ENCODE data around the gene BICC1. TPM values are rescaled to one million over a fixed set of nuclear protein-coding genes. Genes with fewer than 3 reads are reported as not detected.

The BICC1 gene
- total RNA-seq, 1 experiment from 2014 or later: 0.57 TPM

- H4K20me1 ChIP-seq (ENCODE audit: control insufficient read depth, insufficient read depth, insufficient read length): no peaks in the 10 kb centered on the region
- H3K27ac Mint-ChIP-seq: no peak overlapping the region
- no peaks in the 10 kb centered on the region for H3K4me1 ChIP-seq (ENCODE audit: insufficient read depth, low read length)
- no peak overlapping the region for H3K4me2 ChIP-seq (ENCODE audit: insufficient read depth, insufficient read length, low read length)
- H4K5ac ChIP-seq (ENCODE audit: insufficient read length, low read depth, low read length): no peak overlapping the region
- no peaks in the 10 kb centered on the region for H3K36me3 Mint-ChIP-seq (ENCODE audit: insufficient read depth in 1 of 3, low read depth in 3 of 3)
- H2BK120ac ChIP-seq (ENCODE audit: low read depth, low read length, poor library complexity, severe bottlenecking): no peak overlapping the region
- no peak overlapping the region for H2BK15ac ChIP-seq (ENCODE audit: low read depth, low read length)
- TF ChIP-seq, protein P1, sequence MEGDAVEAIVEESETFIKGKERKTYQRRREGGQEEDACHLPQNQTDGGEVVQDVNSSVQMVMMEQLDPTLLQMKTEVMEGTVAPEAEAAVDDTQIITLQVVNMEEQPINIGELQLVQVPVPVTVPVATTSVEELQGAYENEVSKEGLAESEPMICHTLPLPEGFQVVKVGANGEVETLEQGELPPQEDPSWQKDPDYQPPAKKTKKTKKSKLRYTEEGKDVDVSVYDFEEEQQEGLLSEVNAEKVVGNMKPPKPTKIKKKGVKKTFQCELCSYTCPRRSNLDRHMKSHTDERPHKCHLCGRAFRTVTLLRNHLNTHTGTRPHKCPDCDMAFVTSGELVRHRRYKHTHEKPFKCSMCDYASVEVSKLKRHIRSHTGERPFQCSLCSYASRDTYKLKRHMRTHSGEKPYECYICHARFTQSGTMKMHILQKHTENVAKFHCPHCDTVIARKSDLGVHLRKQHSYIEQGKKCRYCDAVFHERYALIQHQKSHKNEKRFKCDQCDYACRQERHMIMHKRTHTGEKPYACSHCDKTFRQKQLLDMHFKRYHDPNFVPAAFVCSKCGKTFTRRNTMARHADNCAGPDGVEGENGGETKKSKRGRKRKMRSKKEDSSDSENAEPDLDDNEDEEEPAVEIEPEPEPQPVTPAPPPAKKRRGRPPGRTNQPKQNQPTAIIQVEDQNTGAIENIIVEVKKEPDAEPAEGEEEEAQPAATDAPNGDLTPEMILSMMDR (conservative IDR thresholded peaks at IDR 0.05): peak; percentile 81
- no peaks in the 10 kb centered on the region for H3K9me3 Mint-ChIP-seq
- no peaks in the 10 kb centered on the region for H3K27me3 ChIP-seq (ENCODE audit: insufficient read depth, low read length)
- no peak overlapping the region for H2BK5ac ChIP-seq (ENCODE audit: insufficient read length, low read length)
- no peak overlapping the region for H3K14ac ChIP-seq (ENCODE audit: insufficient read depth, low read length)
- WGBS (ENCODE audit: extremely low coverage, insufficient read length, low lambda C conversion rate): no CpG with 5 or more reads among the region's 5 CpGs
- no peak overlapping the region for H4K91ac ChIP-seq (ENCODE audit: insufficient read length, low read depth, low read length)
- H2AK5ac ChIP-seq (ENCODE audit: insufficient read length, low read length): no peak overlapping the region
- H3K79me1 ChIP-seq (ENCODE audit: insufficient read depth, low read depth, low read length, poor library complexity, severe bottlenecking): no peaks in the 10 kb centered on the region
- no peak overlapping the region for H3T11ph ChIP-seq (ENCODE audit: low read length)
- no peaks in the 10 kb centered on the region for H3K79me2 ChIP-seq (ENCODE audit: insufficient read depth, low read length)
- H3K9me3 ChIP-seq (ENCODE audit: control insufficient read depth, low read depth, low read length): no peaks in the 10 kb centered on the region
- H4K8ac ChIP-seq (replicated peaks; ENCODE audit: insufficient read length, low read depth, low read length): no peak overlapping the region
- H2BK20ac ChIP-seq (ENCODE audit: low read depth, low read length, poor library complexity, severe bottlenecking): no peak overlapping the region
- no peak overlapping the region for H2AFZ ChIP-seq (ENCODE audit: low read length)
- no peaks in the 10 kb centered on the region for H3K27me3 Mint-ChIP-seq (ENCODE audit: low read depth)
- no peak for DNase-seq
- H3K18ac ChIP-seq (ENCODE audit: insufficient read length, low read depth, low read length): no peak overlapping the region
- H3K23ac ChIP-seq (ENCODE audit: insufficient read length, low read depth, low read length): no peak overlapping the region
- H3K9ac ChIP-seq (ENCODE audit: extremely low read depth, insufficient read length, low read length): no peak overlapping the region
- H2BK12ac ChIP-seq (ENCODE audit: insufficient read length, low read depth, low read length): no peak overlapping the region
- no peak overlapping the region for H3K4ac ChIP-seq (ENCODE audit: low read depth, low read length)
- H3K27ac ChIP-seq (ENCODE audit: insufficient read length, low read depth, low read length): no peak overlapping the region
- H3K4me1 Mint-ChIP-seq: no peaks in the 10 kb centered on the region
- H3K56ac ChIP-seq (ENCODE audit: insufficient read length, low read depth, low read length): no peak overlapping the region
- no peak overlapping the region for H3K4me3 Mint-ChIP-seq
- H3K23me2 ChIP-seq (ENCODE audit: insufficient read length, low read depth, low read length, poor library complexity, severe bottlenecking): no peaks in the 10 kb centered on the region
These were observed 269.3 kb downstream of the BICC1 start for GRCh38 chr10:58781873-58782488.

Measured in H9 (cell line).